Panc1 (cell line): ENCODE measurements around the gene MAJIN.
A peak's percentile ranks its signal among the peaks of the same experiment; 100 is the strongest.

Experiments used
- CTCF ChIP-seq: fragments of 450-650 bp; IDR thresholded peaks from 2 replicates; pipeline ENCODE4 v1.5.1; 2017; ENCODE audit warnings: mild to moderate bottlenecking
- POLR2AphosphoS5 ChIP-seq: IDR thresholded peaks from 2 replicates; pipeline ENCODE4 v1.6.1; 2012; ENCODE audit warnings: mild to moderate bottlenecking, low read depth, low read length, moderate library complexity
- SIN3A ChIP-seq: IDR thresholded peaks from 2 replicates; pipeline ENCODE4 v1.6.1; 2012; ENCODE audit warnings: low read depth, mild to moderate bottlenecking, low read length, moderate library complexity, borderline replicate concordance; ENCODE audit not compliant: insufficient read depth

GRCh38 chr11:64916040-64916774, 55.7 kb downstream of the MAJIN start:
- TF ChIP-seq CTCF (no peak), POLR2AphosphoS5 (no peak), SIN3A (peak; percentile 98; the same call in 1 of the 2 replicates)
